ELR (cell line): ENCODE data around the gene RBM4B.

ENCODE experiments used
- DNase-seq: peaks from one replicate; pipeline ENCODE4 v3.0.0-alpha.2; 2015; ENCODE audit warnings: low read depth

Gene RBM4B

GRCh38 chr11:66706989-66707388, 29.3 kb upstream of the RBM4B start:
- DNase-seq = no peak

GRCh38 chr11:66705587-66706335, 28.1 kb upstream of the RBM4B start:
- DNase-seq = no peak

GRCh38 chr11:66704659-66705360, 27.1 kb upstream of the RBM4B start:
- no peak for DNase-seq

GRCh38 chr11:66701432-66702240, 23.9 kb upstream of the RBM4B start:
- no peak for DNase-seq

GRCh38 chr11:66700742-66701141, 23.1 kb upstream of the RBM4B start:
- DNase-seq = no peak

- DNase-seq = no peak
Observed at GRCh38 chr11:66700337-66700736, 22.6 kb upstream of the RBM4B start.

- no peak for DNase-seq
Observed at GRCh38 chr11:66698491-66698890, 20.8 kb upstream of the RBM4B start.

- no peak for DNase-seq
Observed at GRCh38 chr11:66697988-66698387, 20.3 kb upstream of the RBM4B start.

- DNase-seq = no peak
Observed at GRCh38 chr11:66696146-66696545, 18.5 kb upstream of the RBM4B start.

- DNase-seq = peak; percentile 98
Observed at GRCh38 chr11:66694732-66695207, 17.1 kb upstream of the RBM4B start.

GRCh38 chr11:66694056-66694410, 16.3 kb upstream of the RBM4B start:
- DNase-seq = no peak

GRCh38 chr11:66693356-66694055, 15.8 kb upstream of the RBM4B start:
- DNase-seq = no peak

- no peak for DNase-seq
Observed at GRCh38 chr11:66692871-66693331, 15.2 kb upstream of the RBM4B start.

GRCh38 chr11:66692446-66692845, 14.8 kb upstream of the RBM4B start:
- no peak for DNase-seq

GRCh38 chr11:66691311-66691980, 13.8 kb upstream of the RBM4B start:
- no peak for DNase-seq

- DNase-seq = no peak
Observed at GRCh38 chr11:66689661-66690590, 12.2 kb upstream of the RBM4B start.

- no peak for DNase-seq
Observed at GRCh38 chr11:66688561-66689534, 11.2 kb upstream of the RBM4B start.

- DNase-seq = no peak
Observed at GRCh38 chr11:66687831-66688281, 10.2 kb upstream of the RBM4B start.
